Measurements from ENCODE around the gene CALD1.
A peak's percentile ranks its signal among the peaks of the same experiment; 100 is the strongest.

Gene CALD1

DNA sequence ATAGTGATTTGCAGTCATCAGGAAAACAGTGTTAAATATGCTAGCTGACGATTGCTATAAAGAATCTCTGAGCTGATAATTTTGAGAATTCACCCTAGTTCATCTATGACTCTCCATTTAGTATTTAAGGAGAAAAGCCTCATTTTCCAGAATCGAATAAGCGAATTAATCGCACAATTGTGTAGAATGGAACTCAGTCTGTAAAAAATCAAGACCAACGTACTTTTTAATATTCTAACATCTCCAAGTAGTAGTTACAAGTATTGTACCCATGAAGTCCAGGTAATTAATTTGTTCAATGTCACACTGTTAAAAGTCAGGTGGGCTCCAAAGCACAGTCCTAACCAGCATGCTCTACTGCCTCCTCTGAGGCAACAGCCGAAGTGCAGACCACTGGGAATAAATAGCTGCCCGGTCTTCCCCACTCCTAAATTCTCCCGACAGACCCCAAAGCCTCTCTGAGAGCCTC, 206.5 kb downstream of the CALD1 start:
- Histone ChIP-seq H3K27me3 (ENCODE audit: control insufficient read depth, insufficient read depth, low read length) (no peaks in the 10 kb centered on the region), H3K27ac (ENCODE audit: low read depth, low read length) (peak overlapping the region; percentile 94), H3K9ac (ENCODE audit: low read length) (peak overlapping the region; percentile 90), H3K4me1 (ENCODE audit: control insufficient read depth, insufficient read depth, low read length) (peaks cover 9% of the 10 kb centered on the region), H3K4me3 (ENCODE audit: low read length) (peak overlapping the region; percentile 99), H3K36me3 (ENCODE audit: control insufficient read depth, insufficient read depth, low read length) (no peaks in the 10 kb centered on the region)

DNA sequence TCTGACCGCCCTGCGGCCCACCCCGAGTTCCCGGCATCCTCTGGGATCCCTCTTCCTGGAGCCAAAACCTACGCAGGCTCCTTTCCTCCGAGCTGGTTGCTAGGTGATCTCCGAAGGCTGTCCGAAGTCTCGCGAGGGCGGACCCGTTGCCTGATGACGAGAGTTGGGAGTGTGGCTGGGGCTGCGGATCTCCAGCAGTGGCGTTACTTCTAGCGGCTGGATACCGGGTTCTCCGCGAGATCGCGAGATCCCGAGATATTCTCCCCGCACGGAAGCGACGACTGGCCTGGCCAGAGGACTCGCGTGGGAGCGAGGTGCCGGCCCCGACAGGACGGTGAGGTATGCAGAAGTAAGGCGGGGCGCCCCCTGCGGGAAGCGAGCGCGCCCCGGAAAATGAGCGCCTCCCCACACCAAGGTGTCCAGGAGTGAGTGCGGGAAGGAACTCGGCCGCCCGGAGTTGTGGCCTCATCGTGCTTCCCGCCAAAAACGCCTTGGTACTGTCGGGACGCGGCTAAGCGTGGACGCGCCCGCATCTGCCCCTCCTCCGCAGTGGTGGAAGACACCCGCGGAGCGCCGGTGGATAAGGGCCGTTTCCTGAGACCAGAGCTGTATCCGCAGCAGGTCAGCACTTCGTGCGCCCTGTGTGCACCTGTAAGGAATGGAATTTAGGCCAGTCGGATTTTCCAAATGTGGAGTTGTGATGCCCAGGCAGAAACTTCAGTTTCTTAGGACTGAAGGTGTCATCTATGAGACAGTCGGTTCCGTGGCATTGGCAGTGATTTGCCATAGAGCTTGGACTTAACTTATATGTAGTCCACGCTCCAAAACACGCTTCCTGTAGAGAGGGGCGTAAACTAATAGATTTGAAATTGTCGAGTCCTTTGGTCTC, 207.2 kb downstream of the CALD1 start, which contains the start of gene AGBL3:
Gene AGBL3 (plus strand): TSS at position 146 of the 889 bp plus-strand sequence. CDS start 1,426 bp downstream, outside the sequence.
- Histone ChIP-seq H3K27ac (ENCODE audit: low read depth, low read length) (peak within 1 kb of the TSS; percentile 94), H3K4me1 (ENCODE audit: control insufficient read depth, insufficient read depth, low read length) (peaks cover 9% of the 10 kb centered on the region), H3K4me3 (ENCODE audit: low read length) (peak within 1 kb of the TSS; percentile 99), H3K27me3 (ENCODE audit: control insufficient read depth, insufficient read depth, low read length) (no peaks in the 10 kb centered on the region), H3K36me3 (ENCODE audit: control insufficient read depth, insufficient read depth, low read length) (no peaks in the 10 kb centered on the region), H3K9ac (ENCODE audit: low read length) (peak within 1 kb of the TSS; percentile 90)

DNA sequence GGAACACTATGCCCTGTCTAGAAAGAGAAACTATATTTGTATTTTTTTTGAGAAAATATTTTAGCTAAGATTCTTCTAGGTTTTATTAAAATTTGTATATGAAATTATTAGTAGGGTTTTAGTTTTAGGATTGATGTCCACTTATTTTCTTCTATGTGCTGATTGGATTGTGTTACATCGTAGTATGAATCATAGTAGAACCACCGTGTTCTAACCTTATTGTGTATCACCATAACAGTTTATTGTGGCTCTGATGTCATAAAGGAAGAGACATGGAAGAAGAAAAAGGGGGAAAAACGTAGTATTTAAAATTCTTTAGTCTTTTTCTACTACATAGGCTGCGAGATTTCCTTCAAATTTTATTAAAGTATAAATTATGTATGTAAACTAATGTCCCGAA, 208.7 kb downstream of the CALD1 start:
- Histone ChIP-seq H3K27me3 (ENCODE audit: control insufficient read depth, insufficient read depth, low read length) (no peaks in the 10 kb centered on the region), H3K27ac (ENCODE audit: low read depth, low read length) (no peak overlapping the region), H3K36me3 (ENCODE audit: control insufficient read depth, insufficient read depth, low read length) (no peaks in the 10 kb centered on the region), H3K4me1 (ENCODE audit: control insufficient read depth, insufficient read depth, low read length) (peaks cover 9% of the 10 kb centered on the region), H3K4me3 (ENCODE audit: low read length) (no peak overlapping the region), H3K9ac (ENCODE audit: low read length) (no peak overlapping the region)

DNA sequence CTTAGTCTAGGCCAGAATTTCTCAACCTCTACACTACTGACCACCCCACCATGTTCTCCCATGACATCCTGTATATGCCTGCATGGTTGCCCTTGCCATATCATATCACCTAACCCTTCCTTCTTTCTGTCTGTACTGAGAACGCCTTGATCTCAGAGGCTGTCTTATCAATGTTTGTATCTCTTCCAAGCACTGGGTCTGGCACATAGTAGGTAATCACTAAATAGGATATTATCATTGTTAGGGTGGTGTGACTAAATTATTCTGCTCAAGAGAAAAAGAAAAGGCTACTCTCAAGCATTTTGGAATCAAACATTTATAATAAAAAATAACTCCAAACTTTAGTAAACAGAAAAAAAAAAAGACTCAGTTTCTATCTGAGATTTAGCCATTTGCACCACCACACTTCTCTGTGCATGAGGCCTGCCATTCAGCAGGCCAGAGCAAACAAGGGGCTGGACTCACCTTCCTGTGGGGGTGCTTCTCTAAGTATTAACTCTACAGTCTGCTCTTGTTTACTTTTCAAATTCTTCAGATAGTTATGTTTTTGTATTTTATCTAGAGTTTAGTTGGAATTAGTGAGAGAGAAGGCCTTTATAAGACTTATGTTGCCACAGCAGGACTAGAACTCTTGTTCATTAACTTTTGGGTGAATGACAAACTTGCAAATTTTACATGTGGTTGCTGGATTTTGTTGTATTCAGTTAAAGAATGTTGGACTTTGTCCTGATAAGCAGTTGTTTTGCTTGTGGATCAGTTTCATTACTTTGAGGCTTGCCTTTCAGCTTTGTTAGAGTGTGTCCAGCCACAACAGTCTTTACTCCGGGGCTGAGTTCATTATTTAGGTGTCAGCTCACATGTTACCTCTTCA, 212.3 kb downstream of the CALD1 start:
- Histone ChIP-seq H3K27ac (ENCODE audit: low read depth, low read length) (no peak overlapping the region), H3K36me3 (ENCODE audit: control insufficient read depth, insufficient read depth, low read length) (no peaks in the 10 kb centered on the region), H3K27me3 (ENCODE audit: control insufficient read depth, insufficient read depth, low read length) (no peaks in the 10 kb centered on the region), H3K4me3 (ENCODE audit: low read length) (no peak overlapping the region), H3K9ac (ENCODE audit: low read length) (no peak overlapping the region), H3K4me1 (ENCODE audit: control insufficient read depth, insufficient read depth, low read length) (peaks cover 6% of the 10 kb centered on the region)

DNA sequence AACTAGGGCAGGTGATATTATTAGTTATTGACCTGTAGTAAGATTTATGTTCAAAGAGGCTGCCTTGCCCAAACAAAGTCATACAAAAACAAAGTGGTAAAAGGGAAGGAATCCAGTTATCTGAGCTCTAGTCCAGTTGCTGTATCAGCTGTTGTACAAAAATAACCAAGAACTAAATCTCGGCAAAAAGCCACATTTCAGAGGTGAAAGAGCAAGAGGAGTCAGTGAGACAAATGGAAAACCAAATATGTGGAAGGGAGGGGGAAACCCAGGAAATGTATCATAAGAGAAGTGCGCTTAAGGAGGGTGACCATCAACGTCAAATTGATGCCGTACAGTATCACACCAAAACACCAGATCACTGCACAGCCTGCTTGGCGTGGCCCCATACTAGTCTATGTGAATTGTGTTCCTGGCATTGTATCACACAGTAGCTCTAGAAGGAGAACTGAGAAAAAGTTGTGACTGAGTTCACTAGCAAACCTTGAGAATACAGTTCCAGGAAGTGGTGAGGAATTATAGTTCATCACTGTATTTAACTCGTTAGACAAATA, 213.3 kb downstream of the CALD1 start:
- H3K4me3 ChIP-seq (ENCODE audit: low read length): no peak overlapping the region
- H3K4me1 ChIP-seq (ENCODE audit: control insufficient read depth, insufficient read depth, low read length): peaks cover 9% of the 10 kb centered on the region
- no peak overlapping the region for H3K9ac ChIP-seq (ENCODE audit: low read length)
- H3K27ac ChIP-seq (ENCODE audit: low read depth, low read length): no peak overlapping the region
- no peaks in the 10 kb centered on the region for H3K36me3 ChIP-seq (ENCODE audit: control insufficient read depth, insufficient read depth, low read length)
- H3K27me3 ChIP-seq (ENCODE audit: control insufficient read depth, insufficient read depth, low read length): no peaks in the 10 kb centered on the region

DNA sequence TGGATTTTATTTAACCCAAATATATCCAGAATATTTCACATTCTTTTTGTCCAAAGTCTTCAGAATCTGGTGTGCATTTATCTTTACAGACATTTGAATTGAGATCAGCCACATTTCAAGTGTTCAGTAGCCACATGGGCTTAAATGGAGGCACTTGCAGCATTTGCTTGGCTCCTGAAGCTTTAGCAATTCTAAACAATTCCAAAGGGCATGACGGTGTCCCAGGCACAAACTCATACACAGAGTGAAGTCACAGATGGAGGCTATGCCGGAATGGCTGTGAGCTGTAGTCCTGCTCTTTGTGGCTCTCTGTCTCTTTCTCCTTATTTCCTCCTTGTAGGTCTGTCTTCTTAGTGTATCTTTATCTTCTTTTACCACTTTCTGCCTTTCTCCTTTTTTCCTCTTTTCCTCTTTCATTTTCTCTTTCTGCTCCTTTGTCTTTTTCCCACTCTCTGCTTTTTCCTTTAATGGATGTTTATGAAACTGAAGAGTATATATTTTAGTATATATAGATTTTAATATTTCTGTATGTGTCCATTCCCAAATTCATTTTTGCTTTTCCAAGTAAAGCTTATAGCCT, 214.5 kb downstream of the CALD1 start:
- Histone ChIP-seq H3K27me3 (ENCODE audit: control insufficient read depth, insufficient read depth, low read length) (no peaks in the 10 kb centered on the region), H3K27ac (ENCODE audit: low read depth, low read length) (no peak overlapping the region), H3K9ac (ENCODE audit: low read length) (no peak overlapping the region), H3K4me1 (ENCODE audit: control insufficient read depth, insufficient read depth, low read length) (peaks cover 7% of the 10 kb centered on the region), H3K4me3 (ENCODE audit: low read length) (no peak overlapping the region), H3K36me3 (ENCODE audit: control insufficient read depth, insufficient read depth, low read length) (no peaks in the 10 kb centered on the region)

DNA sequence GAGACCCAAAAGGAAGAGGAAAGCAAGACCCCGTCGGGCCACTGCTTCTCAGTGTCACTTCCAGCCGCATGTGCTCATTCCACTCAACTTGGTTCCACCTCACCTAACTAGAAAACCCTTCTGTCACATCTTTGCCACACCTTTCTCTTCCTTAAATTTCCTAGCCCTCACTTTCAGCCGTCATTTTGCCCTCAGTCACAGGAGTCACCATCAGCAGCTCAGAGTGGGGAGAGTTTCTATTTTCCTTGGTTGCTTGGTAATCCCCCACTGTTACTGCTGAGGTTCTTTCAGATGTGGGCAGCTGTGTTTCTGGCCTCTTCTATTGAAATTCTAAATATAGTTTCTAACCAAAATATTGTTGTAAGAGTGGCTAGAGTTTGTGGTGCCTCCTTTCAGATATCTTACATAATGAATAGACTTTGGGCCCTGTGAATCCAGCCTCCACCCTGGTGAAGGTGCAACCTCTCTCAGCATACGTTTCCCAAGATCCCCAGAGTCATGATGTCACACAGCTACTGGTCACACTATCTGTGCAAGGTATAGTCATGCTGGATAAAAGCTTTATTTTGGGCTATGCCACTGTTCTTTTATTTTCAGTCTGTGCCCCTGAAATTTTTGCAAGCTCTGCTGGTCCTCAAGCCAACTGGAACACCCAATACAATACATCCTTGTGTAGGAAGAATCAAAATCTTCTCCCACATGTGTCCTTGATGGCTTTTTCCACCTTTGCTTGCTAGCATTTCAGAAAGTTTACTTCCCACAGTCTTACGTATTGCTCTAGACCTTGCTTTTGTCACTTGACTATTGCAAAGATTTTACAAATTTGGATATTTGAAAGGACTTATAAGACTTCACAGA, 216.0 kb downstream of the CALD1 start:
- Histone ChIP-seq H3K36me3 (ENCODE audit: control insufficient read depth, insufficient read depth, low read length) (no peaks in the 10 kb centered on the region), H3K9ac (ENCODE audit: low read length) (no peak overlapping the region), H3K4me3 (ENCODE audit: low read length) (no peak overlapping the region), H3K27ac (ENCODE audit: low read depth, low read length) (peak overlapping the region; percentile 9), H3K4me1 (ENCODE audit: control insufficient read depth, insufficient read depth, low read length) (peaks cover 7% of the 10 kb centered on the region), H3K27me3 (ENCODE audit: control insufficient read depth, insufficient read depth, low read length) (no peaks in the 10 kb centered on the region)

DNA sequence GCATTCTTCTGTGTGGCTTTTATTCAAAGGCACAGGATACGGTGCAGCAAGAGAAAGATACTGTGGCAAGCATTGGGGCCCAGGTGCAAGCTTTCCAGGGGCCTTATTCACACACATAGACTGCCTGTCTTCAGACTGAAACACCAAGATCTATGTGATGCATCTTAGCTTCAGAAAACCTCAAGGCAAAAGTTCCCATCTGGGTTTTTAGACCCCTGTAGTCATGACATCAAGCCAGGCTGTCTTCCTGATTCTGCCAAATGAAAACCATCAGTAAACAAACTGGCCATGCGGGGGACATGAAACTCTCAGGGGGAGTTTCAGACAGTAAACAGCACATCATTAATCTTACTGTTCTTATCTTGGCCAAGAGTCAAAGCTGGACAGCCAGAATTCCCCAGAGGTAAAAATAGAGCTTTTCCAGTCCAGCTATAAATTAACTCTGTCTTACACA, 216.7 kb downstream of the CALD1 start:
- Histone ChIP-seq H3K4me3 (ENCODE audit: low read length) (no peak overlapping the region), H3K36me3 (ENCODE audit: control insufficient read depth, insufficient read depth, low read length) (no peaks in the 10 kb centered on the region), H3K27me3 (ENCODE audit: control insufficient read depth, insufficient read depth, low read length) (no peaks in the 10 kb centered on the region), H3K9ac (ENCODE audit: low read length) (no peak overlapping the region), H3K27ac (ENCODE audit: low read depth, low read length) (no peak overlapping the region), H3K4me1 (ENCODE audit: control insufficient read depth, insufficient read depth, low read length) (peaks cover 7% of the 10 kb centered on the region)

DNA sequence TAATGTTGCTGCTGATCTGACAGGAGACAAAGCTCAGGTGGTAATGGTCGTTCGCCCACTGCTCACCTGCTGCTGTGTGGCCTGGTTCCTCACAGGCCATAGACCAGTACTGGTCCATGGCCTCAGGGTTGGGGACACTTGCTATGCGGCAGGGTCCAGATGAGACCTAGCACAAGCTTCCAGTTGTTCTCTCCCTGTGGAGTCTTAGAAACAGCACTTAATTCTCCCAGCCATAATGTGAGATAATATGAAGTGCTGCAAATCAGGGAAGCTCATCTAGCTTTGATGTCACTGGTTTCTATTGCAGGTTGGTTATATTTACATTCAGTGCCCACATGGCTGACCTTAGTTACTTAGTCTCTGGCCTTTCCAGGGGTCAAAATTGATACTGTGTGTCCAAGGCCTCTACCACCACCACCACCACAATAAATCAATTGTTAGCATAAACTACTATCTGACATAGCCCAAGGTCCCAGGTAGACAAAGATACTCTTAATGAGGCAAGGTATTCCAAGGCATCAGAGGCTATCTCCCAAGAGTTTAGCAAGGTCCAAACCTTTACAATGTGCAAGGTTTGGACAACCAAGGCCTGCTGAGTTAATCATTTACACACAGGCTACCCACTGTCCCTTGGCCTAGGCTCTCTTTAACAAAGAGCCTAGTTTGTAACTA, 217.9 kb downstream of the CALD1 start:
- no peak overlapping the region for H3K9ac ChIP-seq (ENCODE audit: low read length)
- H3K4me1 ChIP-seq (ENCODE audit: control insufficient read depth, insufficient read depth, low read length): peaks cover 7% of the 10 kb centered on the region
- no peak overlapping the region for H3K4me3 ChIP-seq (ENCODE audit: low read length)
- no peak overlapping the region for H3K27ac ChIP-seq (ENCODE audit: low read depth, low read length)
- H3K36me3 ChIP-seq (ENCODE audit: control insufficient read depth, insufficient read depth, low read length): no peaks in the 10 kb centered on the region
- H3K27me3 ChIP-seq (ENCODE audit: control insufficient read depth, insufficient read depth, low read length): no peaks in the 10 kb centered on the region

DNA sequence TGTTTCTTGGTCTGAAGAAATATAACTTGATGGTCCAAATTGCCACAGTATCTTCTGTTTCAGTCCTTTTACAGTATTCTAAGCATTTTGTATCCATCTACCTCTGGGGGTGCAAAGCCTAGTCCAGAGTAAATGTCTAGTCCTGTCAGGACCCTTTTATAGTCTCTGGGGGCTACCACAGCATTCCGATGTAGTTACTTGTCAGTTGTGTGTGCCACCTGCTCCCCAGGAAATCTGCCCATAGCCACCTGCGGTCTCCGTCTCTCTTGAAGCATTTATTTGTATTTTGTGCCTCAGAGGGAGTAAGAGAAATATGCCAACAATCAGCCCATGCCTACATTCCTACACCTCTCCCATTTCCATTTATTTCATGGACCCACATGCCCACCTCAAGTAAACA, 219.7 kb downstream of the CALD1 start:
- Histone ChIP-seq H3K4me1 (ENCODE audit: control insufficient read depth, insufficient read depth, low read length) (peaks cover 7% of the 10 kb centered on the region), H3K36me3 (ENCODE audit: control insufficient read depth, insufficient read depth, low read length) (no peaks in the 10 kb centered on the region), H3K27me3 (ENCODE audit: control insufficient read depth, insufficient read depth, low read length) (no peaks in the 10 kb centered on the region), H3K4me3 (ENCODE audit: low read length) (no peak overlapping the region), H3K9ac (ENCODE audit: low read length) (no peak overlapping the region), H3K27ac (ENCODE audit: low read depth, low read length) (no peak overlapping the region)
